A549 treated with DMSO at 1 μM for 4 hours (cell line): Measurements from ENCODE around the gene OR2L2. TPM values are rescaled to one million over a fixed set of nuclear protein-coding genes. Genes with fewer than 3 reads are reported as not detected.

Source experiments
- total RNA-seq: library from RNA; stranded (reverse); fragments of 200-300 nt; extraction: Qiagen RNA extraction; gene quantifications from 5 replicates; pipeline ENCODE4 v1.2.3, GENCODE V29; 2022; ENCODE audit warnings: low read depth

OR2L2 gene, protein sequence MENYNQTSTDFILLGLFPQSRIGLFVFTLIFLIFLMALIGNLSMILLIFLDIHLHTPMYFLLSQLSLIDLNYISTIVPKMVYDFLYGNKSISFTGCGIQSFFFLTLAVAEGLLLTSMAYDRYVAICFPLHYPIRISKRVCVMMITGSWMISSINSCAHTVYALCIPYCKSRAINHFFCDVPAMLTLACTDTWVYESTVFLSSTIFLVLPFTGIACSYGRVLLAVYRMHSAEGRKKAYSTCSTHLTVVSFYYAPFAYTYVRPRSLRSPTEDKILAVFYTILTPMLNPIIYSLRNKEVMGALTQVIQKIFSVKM
- total RNA-seq = not detected in 5 replicates

DNA sequence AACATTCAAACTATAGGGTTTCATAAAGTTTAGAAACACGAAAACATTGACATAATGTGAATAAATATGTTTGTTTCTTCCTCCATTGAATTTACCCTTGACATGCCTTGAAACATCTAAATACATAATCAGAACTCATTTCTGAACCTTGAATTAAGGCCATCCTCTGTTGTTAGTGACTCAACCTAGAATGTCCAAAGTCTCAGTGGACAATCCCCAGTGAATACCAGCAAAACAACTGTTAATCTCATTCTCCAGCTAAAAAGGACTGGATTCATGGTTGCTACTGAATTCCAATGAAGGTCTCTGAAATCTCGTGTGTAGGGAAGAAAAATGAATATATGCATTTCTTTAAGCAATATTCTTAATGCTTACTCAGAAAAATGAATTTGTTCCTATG lies at the start of gene OR2L2:
Gene OR2L2 (plus strand): TSS at position 301 of the 400 bp plus-strand sequence. CDS start 8,198 bp downstream, outside the sequence.

DNA sequence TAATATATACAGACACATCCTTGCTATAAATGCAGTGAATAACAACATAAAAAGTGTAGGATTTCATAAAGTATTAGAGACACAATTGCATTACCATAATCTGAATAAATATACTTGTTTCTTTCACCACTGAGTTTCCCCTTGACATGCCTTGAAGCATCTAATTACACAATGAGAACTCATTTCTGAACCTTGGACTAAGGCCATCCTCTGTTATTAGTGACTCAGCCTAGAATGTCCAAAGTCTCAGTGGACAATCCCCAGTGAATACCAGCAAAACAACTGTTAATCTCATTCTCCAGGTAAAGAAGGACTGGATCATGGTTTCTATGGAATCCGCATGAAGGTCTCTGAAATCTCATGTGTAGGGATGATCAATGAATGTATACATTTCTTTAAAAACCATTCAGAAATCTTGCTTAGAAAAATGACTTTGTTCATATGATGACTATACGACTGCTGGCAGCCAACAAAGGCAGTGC lies 16.6 kb upstream of the OR2L2 start, which contains the start of gene OR2L5:
Gene OR2L5 (plus strand): TSS at position 432 of the 482 bp plus-strand sequence. CDS start 8,288 bp downstream, outside the sequence.

GRCh38 chr1:248046536-248046935 lies 16.7 kb downstream of the OR2L2 start, which contains the start of gene OR2L3:
TSS of gene OR2L3 (plus strand) at chr1:248046836. CDS start at chr1:248060682, 13,846 bp downstream.

Other genes starting within 250 kb of the OR2L2 start
- gene OR14A16, start 206.0 kb upstream of the OR2L2 start, total RNA-seq = not detected in 5 replicates
- not detected in 5 replicates for gene OR11L1, start 188.2 kb upstream of the OR2L2 start, total RNA-seq
- not detected in 5 replicates for gene TRIM58, start 172.9 kb upstream of the OR2L2 start, total RNA-seq
- gene OR2W3, start 134.5 kb upstream of the OR2L2 start, total RNA-seq = not detected in 5 replicates
- gene OR2T8, start 109.8 kb upstream of the OR2L2 start, total RNA-seq = not detected in 5 replicates
- not detected in 5 replicates for gene OR2AJ1, start 105.2 kb upstream of the OR2L2 start, total RNA-seq
- gene OR2L8, start 81.2 kb upstream of the OR2L2 start, total RNA-seq = not detected in 5 replicates
- not detected in 5 replicates for gene OR2AK2, start 64.8 kb upstream of the OR2L2 start, total RNA-seq
- not detected in 5 replicates for gene OR2L5, start 16.4 kb upstream of the OR2L2 start, total RNA-seq
- gene OR2L3, start 16.8 kb downstream of the OR2L2 start, total RNA-seq = not detected in 5 replicates
- gene OR2L13, start 65.1 kb downstream of the OR2L2 start, total RNA-seq = not detected in 5 replicates
- gene OR2M5, start 115.1 kb downstream of the OR2L2 start, total RNA-seq = not detected in 5 replicates
- gene OR2M2, start 144.8 kb downstream of the OR2L2 start, total RNA-seq = not detected in 5 replicates
- gene OR2M3, start 167.2 kb downstream of the OR2L2 start, total RNA-seq = not detected in 5 replicates
- not detected in 5 replicates for gene OR2M4, start 201.3 kb downstream of the OR2L2 start, total RNA-seq
- not detected in 5 replicates for gene OR2T33, start 247.9 kb downstream of the OR2L2 start, total RNA-seq